HCT116 (cell line): ENCODE measurements around the gene FGD5. TPM values are rescaled to one million over a fixed set of nuclear protein-coding genes. Genes with fewer than 3 reads are reported as not detected.

Experiments used
- ATAC-seq: fragments of 200-7000 bp; cut with Tn5 transposase; 2 replicates; pipeline ENCODE4 v1.9.1; 2020; ENCODE audit warnings: mild to moderate bottlenecking, moderate library complexity
- BruUV-seq: library from RNA; stranded (reverse); fragments of 400-500 nt; replicated peaks from 2 replicates; lab custom pipeline; 2021; lab: Mats Ljungman, UMichigan
- CTCF ChIA-PET: fragments of 300-600 bp; sonication (Branson Sonifier 250); formaldehyde crosslinking; loops from one replicate; lab custom pipeline; 2021; ENCODE audit warnings: antibody characterized with exemption; lab: Charles Lee
- POLR2A ChIA-PET: fragments of 300-600, 350-600 bp; sonication (Branson Sonifier 250); formaldehyde crosslinking; loops from one replicate; lab custom pipeline; 2021; ENCODE audit warnings: antibody characterized with exemption; lab: Charles Lee
- RAD21 ChIA-PET, 2 experiments: fragments of 300-600 bp; sonication (Branson Sonifier 250); formaldehyde crosslinking; loops; one replicate each; lab custom pipeline; 2023; ENCODE audit warnings: low total read pairs in 2 of 2; ENCODE audit not compliant: uncharacterized antibody in 2 of 2, unreplicated experiment in 2 of 2, low non-redundant PET in 1 of 2; lab: Charles Lee
- DNase-seq: peaks from one replicate; pipeline ENCODE4 v3.0.0-alpha.2; 2010; ENCODE audit warnings: low read depth, low spot score
- H2AFZ ChIP-seq: fragments of 200-600 bp; shearing (Covaris generic), sonication (generic); 2 replicates; pipeline ENCODE4 v1.6.1; 2017; ENCODE audit warnings: low read depth, mixed run types, mixed read lengths, antibody characterized with exemption, low read length; ENCODE audit not compliant: poor library complexity, severe bottlenecking
- H3K27ac ChIP-seq: 2 replicates; pipeline ENCODE4 v1.5.1; 2012; ENCODE audit warnings: low read depth, low read length
- H3K27me3 ChIP-seq: fragments of 200-600 bp; sonication (generic); 2 replicates; pipeline ENCODE4 v1.6.1; 2016; ENCODE audit warnings: mixed run types, low read length, mixed read lengths; ENCODE audit not compliant: insufficient read depth
- H3K36me3 ChIP-seq, 2 experiments: fragments of 200-500 bp in 1 of 2; fragments of 200-600 bp in 1 of 2; sonication (Bioruptor generic) in 1 of 2; sonication (generic) in 1 of 2; 2 replicates each; pipeline versions ENCODE4 v1.5.1 to v1.6.1; 2014 to 2016; ENCODE audit warnings: low read length in 2 of 2, inconsistent platforms in 1 of 2, mixed read lengths in 1 of 2, mixed run types in 1 of 2; ENCODE audit not compliant: insufficient read depth in 2 of 2, control insufficient read depth in 1 of 2
- H3K4me1 ChIP-seq, 2 experiments: fragments of 200-600 bp in 1 of 2; sonication (generic) in 1 of 2; 2 replicates each; pipeline versions ENCODE4 v1.5.1 to v1.6.1; 2012 to 2017; ENCODE audit warnings: low read length in 2 of 2, inconsistent platforms in 1 of 2, mild to moderate bottlenecking in 1 of 2, mixed read lengths in 1 of 2, mixed run types in 1 of 2, moderate library complexity in 1 of 2; ENCODE audit not compliant: insufficient read depth in 2 of 2, control insufficient read depth in 1 of 2
- H3K4me2 ChIP-seq: fragments of 200-600 bp; sonication (generic); 2 replicates; pipeline ENCODE4 v1.6.1; 2017; ENCODE audit warnings: mixed run types, low read length, mixed read lengths
- H3K4me3 ChIP-seq, 2 experiments: fragments of 200-600 bp in 1 of 2; sonication (generic) in 1 of 2; replicated peaks in 1 of 2; 2 replicates each; pipeline ENCODE4 v1.5.1; 2011 to 2016; ENCODE audit warnings: low read length in 2 of 2, control low read depth in 1 of 2, low read depth in 1 of 2, mild to moderate bottlenecking in 1 of 2, mixed read lengths in 1 of 2, mixed run types in 1 of 2
- H3K79me2 ChIP-seq: fragments of 200-600 bp; sonication (generic); 2 replicates; pipeline ENCODE4 v1.6.1; 2017; ENCODE audit warnings: mild to moderate bottlenecking, mixed run types, low read length, moderate library complexity, mixed read lengths; ENCODE audit not compliant: insufficient read depth
- H3K9ac ChIP-seq: fragments of 200-600 bp; sonication (generic); 2 replicates; pipeline ENCODE4 v1.6.1; 2016; ENCODE audit warnings: low read length, mixed read lengths
- H3K9me2 ChIP-seq: fragments of 200-600 bp; sonication (generic), shearing (Covaris generic); 2 replicates; pipeline ENCODE4 v1.6.1; 2017; ENCODE audit warnings: mixed run types, mild to moderate bottlenecking, moderate library complexity; ENCODE audit not compliant: insufficient read depth
- H3K9me3 ChIP-seq, 2 experiments: fragments of 200-500 bp in 1 of 2; fragments of 200-600 bp in 1 of 2; sonication (Bioruptor generic) in 1 of 2; sonication (generic) in 1 of 2; 2 replicates each; pipeline ENCODE4 v1.6.1; 2014 to 2017; ENCODE audit warnings: low read length in 2 of 2, mixed read lengths in 2 of 2, inconsistent platforms in 1 of 2, low read depth in 1 of 2, mild to moderate bottlenecking in 1 of 2, mixed run types in 1 of 2, moderate library complexity in 1 of 2; ENCODE audit not compliant: control insufficient read depth in 1 of 2, insufficient read depth in 1 of 2
- H4K20me1 ChIP-seq: fragments of 200-600 bp; sonication (generic), shearing (Covaris generic); 2 replicates; pipeline ENCODE4 v1.6.1; 2017; ENCODE audit warnings: mixed run types, mild to moderate bottlenecking, moderate library complexity; ENCODE audit not compliant: insufficient read depth
- CEBPB ChIP-seq: IDR thresholded peaks from 2 replicates; pipeline ENCODE4 v1.6.1; 2012; ENCODE audit warnings: low read depth
- CTCF ChIP-seq, 3 experiments: fragments of 200-600 bp in 1 of 3; sonication (generic) in 1 of 3; IDR thresholded peaks in 2 of 3; conservative IDR thresholded peaks in 1 of 3; 2 replicates each; pipeline ENCODE4 v1.5.1; 2012 to 2017; ENCODE audit warnings: low read depth in 2 of 3, low read length in 2 of 3, antibody characterized with exemption in 1 of 3, borderline replicate concordance in 1 of 3, control low read depth in 1 of 3, mild to moderate bottlenecking in 1 of 3, mixed read lengths in 1 of 3, mixed run types in 1 of 3, moderate library complexity in 1 of 3; ENCODE audit not compliant: insufficient read depth in 1 of 3
- EGR1 ChIP-seq: IDR thresholded peaks from 2 replicates; pipeline ENCODE4 v1.6.1; 2012; ENCODE audit warnings: low read depth
- EZH2 ChIP-seq: fragments of 200-600 bp; sonication (generic); IDR thresholded peaks from 2 replicates; pipeline ENCODE4 v1.6.1; 2017; ENCODE audit warnings: antibody characterized with exemption, mixed run types
- JUND ChIP-seq: IDR thresholded peaks from 2 replicates; pipeline ENCODE4 v1.6.1; 2012
- POLR2AphosphoS5 ChIP-seq: IDR thresholded peaks from 2 replicates; pipeline ENCODE4 v1.6.1; 2011; ENCODE audit warnings: mild to moderate bottlenecking, low read depth, low read length, moderate library complexity
- RAD21 ChIP-seq: IDR thresholded peaks from 2 replicates; pipeline ENCODE4 v1.6.1; 2012; ENCODE audit warnings: low read depth, mild to moderate bottlenecking
- REST ChIP-seq: IDR thresholded peaks from 2 replicates; pipeline ENCODE4 v1.6.1; 2012; ENCODE audit warnings: low read depth
- SIN3A ChIP-seq: IDR thresholded peaks from 2 replicates; pipeline ENCODE4 v1.6.1; 2012; ENCODE audit warnings: low read depth
- SP1 ChIP-seq: IDR thresholded peaks from 2 replicates; pipeline ENCODE4 v1.6.1; 2012; ENCODE audit warnings: low read depth
- SRF ChIP-seq: IDR thresholded peaks from 2 replicates; pipeline ENCODE4 v1.6.1; 2012; ENCODE audit warnings: low read depth
- TCF7L2 ChIP-seq: IDR thresholded peaks from 2 replicates; pipeline ENCODE4 v1.7.0; 2011; ENCODE audit warnings: borderline replicate concordance, inconsistent platforms; ENCODE audit not compliant: insufficient read depth, insufficient read length; ENCODE audit errors: extremely low read depth
- YY1 ChIP-seq: IDR thresholded peaks from 2 replicates; pipeline ENCODE4 v1.6.1; 2011; ENCODE audit warnings: low read length, low read depth, moderate library complexity, mild to moderate bottlenecking; ENCODE audit not compliant: insufficient replicate concordance; ENCODE audit errors: extremely low read depth
- ZBTB33 ChIP-seq: IDR thresholded peaks from 2 replicates; pipeline ENCODE4 v1.6.1; 2011; ENCODE audit warnings: mild to moderate bottlenecking, low read length, moderate library complexity; ENCODE audit not compliant: insufficient replicate concordance; ENCODE audit errors: extremely low read depth
- ZFX ChIP-seq: fragments of 450-650 bp; IDR thresholded peaks from 2 replicates; pipeline ENCODE4 v1.6.1; 2017
- intact Hi-C: fragments of 100-400 bp; cut with micrococcal nuclease; formaldehyde crosslinking; loops from 2 replicates; pipeline ENCODE4 v1.10.0; 2022
- total RNA-seq: library from RNA; stranded (reverse); gene quantifications from one replicate; pipeline ENCODE4 v1.2.1, GENCODE V29; 2021; ENCODE audit not compliant: unreplicated experiment

FGD5 gene
- total RNA-seq, 1 experiment from 2014 or later, result 0.22 TPM

- DNase-seq, result peak; percentile 37
- Histone ChIP-seq H3K36me3 (no peaks in the 10 kb centered on the region), H3K9ac (no peak overlapping the region; the same call in 1 of the 2 replicates), H3K4me3 (peak overlapping the region; percentile 47 to 53), H3K79me2 (no peaks in the 10 kb centered on the region), H3K4me1 (peaks cover 0 to 8% of the 10 kb centered on the region in 2 experiments; a peak in 1 of 4 replicates), H3K4me2 (peak overlapping the region; percentile 67), H3K9me3 (no peaks in the 10 kb centered on the region), H3K27ac (no peak overlapping the region), H3K27me3 (no peaks in the 10 kb centered on the region), H2AFZ (peak overlapping the region; percentile 95), H4K20me1 (no peaks in the 10 kb centered on the region), H3K9me2 (no peaks in the 10 kb centered on the region)
- intact Hi-C loops, result loop anchor here (1.0 kb wide), 1 partner anchor 130 kb away; no protein-coding TSS in a partner anchor
- RAD21 ChIA-PET, result interaction anchor here (1.1 to 2.2 kb wide), 3 partner anchors 129 to 130 kb away, joined by 3 to 9 read pairs (median 8); no protein-coding TSS in a partner anchor
- TF ChIP-seq POLR2AphosphoS5 (no peak), YY1 (no peak), CEBPB (no peak), RAD21 (peak; percentile 94), TCF7L2 (no peak), REST (no peak), JUND (no peak), SP1 (no peak), SRF (no peak), CTCF (IDR thresholded peaks at IDR 0.05 in 2 of 3, conservative IDR thresholded peaks at IDR 0.05 in 1 of 3; ENCODE audit: borderline replicate concordance in 1 of 3, insufficient read depth in 1 of 3, low read depth in 2 of 3, low read length in 2 of 3) (peak; percentile 88 to 93 (median 88)), ZFX (no peak), EGR1 (no peak), SIN3A (no peak), EZH2 (no peak), ZBTB33 (no peak)
- CTCF ChIA-PET, result interaction anchor here (0.9 to 2.1 kb wide), 4 partner anchors 10 to 130 kb away, joined by 3 to 19 read pairs (median 8); no protein-coding TSS in a partner anchor
- peak; percentile 98 for ATAC-seq
- no TSS peak for BruUV-seq
- POLR2A ChIA-PET, result no interaction called here
These were observed 27.3 kb upstream of the FGD5 start for GRCh38 chr3:14791343-14791945.
